Right cardiac atrium (tissue), 5 donors: Measurements from ENCODE around the gene LMTK2. TPM values are rescaled to one million over a fixed set of nuclear protein-coding genes. Genes with fewer than 3 reads are reported as not detected.
A peak's percentile ranks its signal among the peaks of the same experiment; 100 is the strongest.
"Not testable (repeated sequence)": the region's sequence is repeated elsewhere in the genome, so short reads cannot be mapped to it uniquely, and the experiment has no call there.

ENCODE experiments used
- ATAC-seq, 2 donors: fragments of 200-7000 bp; cut with Tn5 transposase; one replicate each; pipeline versions ENCODE4 v1.8.0 to v1.9.1; 2020; ENCODE audit warnings: moderate library complexity in 2 of 2, mild to moderate bottlenecking in 1 of 2
- DNase-seq, 3 donors: peaks; one replicate each; pipeline ENCODE4 v3.0.0-alpha.2; 2020
- H3K27ac ChIP-seq: one replicate; pipeline ENCODE4 v1.5.1; 2013; ENCODE audit warnings: mild to moderate bottlenecking, low read length, control low read depth, moderate library complexity
- H3K27me3 ChIP-seq: one replicate; pipeline ENCODE4 v1.6.1; 2013; ENCODE audit not compliant: control insufficient read depth, insufficient read depth
- H3K4me1 ChIP-seq: one replicate; pipeline ENCODE4 v1.6.1; 2013; ENCODE audit warnings: low read length; ENCODE audit not compliant: control insufficient read depth, insufficient read depth
- H3K4me3 ChIP-seq: one replicate; pipeline ENCODE4 v1.5.1; 2013; ENCODE audit warnings: low read length, control low read depth
- H3K9me3 ChIP-seq: one replicate; pipeline ENCODE4 v1.6.1; 2013; ENCODE audit warnings: low read length; ENCODE audit not compliant: control insufficient read depth
- WGBS: extraction: QIAGEN DNeasy Blood & Tissue Kit; methylation state at CpG from one replicate; pipeline ENCODE4 v1.1.7; 2013; 5-methylcytosine and 5-hydroxymethylcytosine counted together
- intact Hi-C, 4 donors: fragments of 100-400 bp; cut with DNase I; formaldehyde crosslinking; loops; one replicate each; pipeline versions ENCODE4 v1.11.0 to v1.14.0; 2022 to 2023
- polyA plus RNA-seq: library from polyadenylated mRNA; stranded (reverse); fragments of 200-250 nt; gene quantifications from one replicate; pipeline ENCODE4 v1.2.3, GENCODE V29; 2013
- total RNA-seq, 4 donors: library from RNA; stranded (reverse); fragmentation: NEBNext Ultra II Directional; extraction: Animal tissue kit (Norgen Biotek cat#: 25700); gene quantifications; one replicate each; pipeline ENCODE4 v1.2.1, GENCODE V29; 2021
- donor health status: healthy with polysubstance abuse.
- donor health status: DM: no; HTN: yes; CAD: no.
- donor health status: DM: no; HTN: no; CAD: no.
- donor health status: DM: no; HTN: yes; CAD: no; lungs with severe emphysema.
- donor health status: DM: yes; HTN: yes; CAD: no.

The LMTK2 gene
- total and polyA plus RNA-seq, 5 donors = 13.1 to 38.5 (median 36.8) TPM

- no peak for ATAC-seq
- Histone ChIP-seq H3K4me3 (no peak overlapping the region), H3K9me3 (no peaks in the 10 kb centered on the region), H3K4me1 (no peaks in the 10 kb centered on the region), H3K27ac (no peak overlapping the region), H3K27me3 (no peaks in the 10 kb centered on the region)
- no peak for DNase-seq
- intact Hi-C loops = no loop called here
- 61% methylated on average over 1 of the region's 1 CpG for WGBS
These were observed 4.5 kb upstream of the LMTK2 start for GRCh38 chr7:98102170-98102569.

DNA sequence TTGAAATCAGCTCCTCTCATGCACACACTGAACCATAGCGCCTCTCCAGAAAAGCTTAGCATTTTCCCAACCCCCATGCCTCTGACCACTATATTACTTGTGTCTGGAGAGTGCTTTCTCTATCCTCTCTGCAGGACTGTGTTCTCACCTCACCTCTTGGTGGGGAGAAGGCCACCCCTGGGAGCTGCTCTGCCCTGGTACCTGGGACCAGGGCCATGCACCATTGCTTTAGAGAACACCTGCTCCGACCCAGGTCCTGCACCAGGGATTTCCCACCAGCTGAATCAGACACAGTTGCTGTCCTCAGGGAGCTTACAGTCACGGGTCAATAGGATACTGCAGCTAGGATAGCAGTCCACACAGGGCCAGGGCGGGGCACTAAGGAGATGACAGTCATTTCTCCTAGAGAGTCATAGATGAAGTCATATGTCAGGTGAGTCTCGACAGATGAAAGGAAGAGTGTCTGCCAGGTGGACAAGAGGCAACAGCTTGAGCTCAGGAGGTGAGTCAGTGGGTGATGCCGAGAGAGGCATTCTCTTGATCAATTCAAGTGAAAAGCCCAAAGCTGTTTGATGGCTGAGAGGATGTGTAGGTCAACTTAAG, 619 bp upstream of the LMTK2 start:
- Histone ChIP-seq H3K27me3 (no peaks in the 10 kb centered on the region), H3K4me3 (no peak overlapping the region), H3K27ac (no peak overlapping the region), H3K9me3 (no peaks in the 10 kb centered on the region), H3K4me1 (no peaks in the 10 kb centered on the region)
- no peak for DNase-seq
- intact Hi-C loops = loop anchor here in 3 of 4 donors (2.0 to 5.0 kb wide), 2 partner anchors 59 to 61 kb away; no protein-coding TSS in a partner anchor
- no peak for ATAC-seq
- 66% methylated on average over 6 of the region's 6 CpGs for WGBS

GRCh38 chr7:98107313-98107721, 655 bp downstream of the LMTK2 start:
- peak in 1 of 3 donors; percentile 51 for DNase-seq
- intact Hi-C loops = loop anchor here in 3 of 4 donors (2.0 to 5.0 kb wide), 2 partner anchors 57 to 60 kb away; no protein-coding TSS in a partner anchor

DNA sequence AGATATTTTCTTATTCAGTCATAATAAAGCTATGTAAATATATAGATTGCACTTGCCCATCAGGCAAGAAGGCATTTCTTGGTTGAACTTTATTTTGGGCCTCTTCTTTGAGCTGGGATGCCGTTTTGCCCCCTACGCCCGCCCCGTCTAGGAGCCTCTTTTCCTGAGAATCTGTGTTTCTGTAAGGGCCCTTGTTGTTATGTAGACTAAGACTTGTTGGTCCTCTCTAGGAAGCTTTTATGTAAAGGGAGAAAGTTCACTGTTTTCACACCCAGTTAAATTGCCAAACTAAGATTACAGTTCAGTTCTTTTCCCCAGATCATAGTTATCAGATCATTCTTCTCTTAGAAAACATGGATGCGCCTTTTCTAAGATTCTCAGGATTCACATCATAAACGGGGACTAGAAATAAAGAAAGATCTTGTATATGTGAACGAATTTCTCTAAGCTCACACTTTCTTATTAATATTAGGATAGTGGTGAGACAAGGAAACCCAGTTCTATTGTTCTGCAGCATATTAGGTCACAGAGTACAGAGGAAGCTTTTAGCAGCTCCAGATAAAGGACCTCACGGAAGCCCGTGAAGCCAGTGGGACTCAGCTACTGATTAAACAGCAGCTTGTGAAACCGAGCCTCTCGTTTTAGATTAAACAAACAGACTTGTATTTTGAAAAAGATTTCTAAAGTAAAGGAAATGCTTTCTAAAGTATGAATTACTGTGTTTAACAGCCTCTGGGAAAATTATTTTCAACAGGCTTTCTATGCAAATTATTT, 3.8 kb downstream of the LMTK2 start:
- no peaks in the 10 kb centered on the region for H3K4me1 ChIP-seq
- no peaks in the 10 kb centered on the region for H3K27me3 ChIP-seq
- peak overlapping the region; percentile 18 for H3K27ac ChIP-seq
- DNase-seq = peak; percentile 23 to 64 (median 62)
- intact Hi-C loops = loop anchor here in 1 of 4 donors (5.0 kb wide), 1 partner anchor 57 kb away; no protein-coding TSS in a partner anchor
- H3K9me3 ChIP-seq = no peaks in the 10 kb centered on the region
- peak; percentile 62 to 82 for ATAC-seq
- peak overlapping the region; percentile 26 for H3K4me3 ChIP-seq
- 35% methylated on average over 11 of the region's 11 CpGs for WGBS

More at GRCh38 chr7:98107313-98107721, 655 bp downstream of the LMTK2 start:
- Histone ChIP-seq H3K27ac (peak overlapping the region; percentile 67), H3K4me3 (peak overlapping the region; percentile 85), H3K4me1 (no peaks in the 10 kb centered on the region), H3K9me3 (no peaks in the 10 kb centered on the region), H3K27me3 (no peaks in the 10 kb centered on the region)
- under 1% methylated on average over 32 of the region's 32 CpGs for WGBS
- ATAC-seq = peak in 1 of 2 donors; percentile 2

GRCh38 chr7:98112077-98112476, 5.4 kb downstream of the LMTK2 start:
- H3K27me3 ChIP-seq = no peaks in the 10 kb centered on the region
- no peaks in the 10 kb centered on the region for H3K4me1 ChIP-seq
- no peak overlapping the region for H3K27ac ChIP-seq
- intact Hi-C loops = loop anchor here in 1 of 4 donors (5.0 kb wide), 1 partner anchor 55 kb away; no protein-coding TSS in a partner anchor
- H3K4me3 ChIP-seq = no peak overlapping the region
- DNase-seq (no peak), ATAC-seq (no peak)
- WGBS = 84% methylated on average over 4 of the region's 4 CpGs
- H3K9me3 ChIP-seq = no peaks in the 10 kb centered on the region

- Histone ChIP-seq H3K27ac (no peak overlapping the region), H3K9me3 (no peaks in the 10 kb centered on the region), H3K4me3 (no peak overlapping the region), H3K27me3 (no peaks in the 10 kb centered on the region), H3K4me1 (no peaks in the 10 kb centered on the region)
- DNase-seq (no peak), ATAC-seq (no peak)
- intact Hi-C loops = no loop called here
- 89% methylated on average over 10 of the region's 10 CpGs for WGBS
These were observed 9.3 kb downstream of the LMTK2 start for GRCh38 chr7:98115746-98116525.

DNA sequence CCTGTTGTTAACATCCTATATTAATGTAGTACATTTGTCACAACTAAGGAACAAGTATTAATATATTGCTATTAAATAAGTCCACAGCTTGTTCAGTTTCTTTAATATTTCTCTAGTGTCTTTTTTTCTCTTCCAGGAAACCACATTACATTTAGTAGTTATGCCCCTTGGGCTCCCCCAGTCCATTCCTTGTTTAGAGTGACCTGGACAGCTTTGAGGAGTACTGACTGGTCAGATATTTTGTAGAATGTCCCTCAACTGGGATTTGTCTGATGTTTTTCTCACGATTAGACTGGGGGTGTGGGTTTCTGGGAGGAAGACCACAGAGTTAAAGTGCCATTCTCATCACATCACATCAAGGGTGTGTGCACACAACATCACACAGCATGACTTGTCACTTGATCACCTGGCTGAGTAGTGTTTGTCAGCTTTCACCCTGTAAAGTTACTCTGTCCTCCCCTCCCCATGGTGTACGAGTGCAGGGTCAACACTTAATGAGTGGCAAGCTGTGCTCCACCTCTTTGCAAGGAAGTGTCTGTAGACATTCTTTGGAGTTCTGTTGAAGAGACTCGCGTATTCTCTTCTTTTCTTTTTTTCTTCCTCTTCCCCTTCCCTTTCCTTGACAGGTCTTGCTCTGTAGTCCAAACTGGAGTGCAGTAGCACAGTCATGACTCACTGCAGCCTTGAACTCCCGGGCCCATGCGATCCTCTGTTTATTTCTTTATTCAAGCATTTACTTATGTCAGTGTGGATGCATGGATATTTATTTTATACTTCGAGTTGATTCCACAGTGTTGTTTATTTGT, 10.2 kb downstream of the LMTK2 start:
- WGBS = 59% methylated on average over 7 of the region's 7 CpGs
- intact Hi-C loops = no loop called here
- ATAC-seq = no peak

GRCh38 chr7:98119256-98119918, 12.7 kb downstream of the LMTK2 start:
- intact Hi-C loops = no loop called here
- Histone ChIP-seq H3K9me3 (no peaks in the 10 kb centered on the region), H3K27me3 (no peaks in the 10 kb centered on the region), H3K4me1 (no peaks in the 10 kb centered on the region), H3K27ac (peak overlapping the region; percentile 73), H3K4me3 (no peak overlapping the region)
- ATAC-seq (no peak), DNase-seq (no peak)
- WGBS = 49% methylated on average over 10 of the region's 10 CpGs

More for the DNA sequence above, 10.2 kb downstream of the LMTK2 start:
- Histone ChIP-seq H3K4me3 (no peak overlapping the region), H3K9me3 (no peaks in the 10 kb centered on the region), H3K27me3 (no peaks in the 10 kb centered on the region), H3K4me1 (no peaks in the 10 kb centered on the region), H3K27ac (peak overlapping the region; percentile 61)
- DNase-seq = no peak

GRCh38 chr7:98120559-98120958, 13.9 kb downstream of the LMTK2 start:
- intact Hi-C loops = no loop called here
- H3K4me1 ChIP-seq = no peaks in the 10 kb centered on the region
- ATAC-seq (peak; percentile 81 to 83), DNase-seq (no peak)
- 30% methylated on average over 4 of the region's 4 CpGs for WGBS
- peak overlapping the region; percentile 71 for H3K27ac ChIP-seq
- no peaks in the 10 kb centered on the region for H3K27me3 ChIP-seq
- H3K9me3 ChIP-seq = no peaks in the 10 kb centered on the region
- no peak overlapping the region for H3K4me3 ChIP-seq

DNA sequence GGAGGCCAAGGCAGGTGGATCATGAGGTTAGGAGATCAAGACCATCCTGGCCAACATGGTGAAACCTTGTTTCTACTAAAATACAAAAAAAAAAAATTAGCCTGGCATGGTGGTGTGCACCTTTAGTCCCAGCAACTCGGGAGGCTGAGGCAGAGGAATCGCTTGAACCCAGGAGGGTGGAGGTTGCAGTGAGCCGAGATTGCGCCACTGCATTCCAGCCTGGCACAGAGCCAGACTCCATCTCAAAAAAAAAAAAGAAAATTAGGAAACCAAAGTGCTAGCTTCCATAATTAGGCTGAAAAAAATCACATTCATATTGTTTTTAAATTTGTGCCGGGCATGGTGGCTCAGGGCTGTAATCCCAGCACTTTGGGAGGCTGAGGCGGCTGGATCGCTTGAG, 14.7 kb downstream of the LMTK2 start:
- H3K27me3 ChIP-seq, ATAC-seq, H3K4me1 ChIP-seq, H3K9me3 ChIP-seq, intact Hi-C loops, DNase-seq, H3K4me3 ChIP-seq: not testable (repeated sequence)
- peak overlapping the region; percentile 71 for H3K27ac ChIP-seq
- whole genome bisulfite sequencing = 81% methylated on average over 7 of the region's 7 CpGs
